Activated CD4-positive, alpha-beta T cell treated with anti-CD3 and anti-CD28 coated beads, Interleukin-10, Interleukin-2, amounts not matched to agents 100 ng/mL and 50 ng/mL, durations not matched to agents 16 hours and 8 hours (primary cell): ENCODE measurements around the gene NCBP3.
"Not testable (repeated sequence)": the region's sequence is repeated elsewhere in the genome, so short reads cannot be mapped to it uniquely, and the experiment has no call there.

Experiments used
- DNase-seq: peaks from one replicate; pipeline ENCODE4 v3.0.0-alpha.2; 2020

The NCBP3 gene

GRCh38 chr17:3809135-3809534, 36.9 kb downstream of the NCBP3 start:
- no peak for DNase-seq

GRCh38 chr17:3808701-3809100, 37.3 kb downstream of the NCBP3 start:
- no peak for DNase-seq

GRCh38 chr17:3805581-3805980, 40.5 kb downstream of the NCBP3 start:
- no peak for DNase-seq

- DNase-seq = peak; percentile 84
Measured at GRCh38 chr17:3804503-3804931, 41.5 kb downstream of the NCBP3 start.

GRCh38 chr17:3803308-3803640, 42.8 kb downstream of the NCBP3 start:
- DNase-seq = no peak

GRCh38 chr17:3802461-3803307, 43.4 kb downstream of the NCBP3 start:
- DNase-seq = no peak

GRCh38 chr17:3801792-3802191, 44.3 kb downstream of the NCBP3 start:
- DNase-seq = no peak

GRCh38 chr17:3801347-3801746, 44.7 kb downstream of the NCBP3 start:
- no peak for DNase-seq

- DNase-seq = no peak
Measured at GRCh38 chr17:3800362-3801271, 45.4 kb downstream of the NCBP3 start, which contains the start of gene ITGAE. Gene ITGAE (minus strand): TSS chr17:3801188. CDS start chr17:3801144, 44 bp downstream.

GRCh38 chr17:3799181-3799945, 46.7 kb downstream of the NCBP3 start:
- DNase-seq = no peak

GRCh38 chr17:3798273-3799180, 47.5 kb downstream of the NCBP3 start:
- DNase-seq = no peak

GRCh38 chr17:3796822-3797170, 49.2 kb downstream of the NCBP3 start:
- peak; percentile 67 for DNase-seq

- DNase-seq = peak; percentile 97
Measured at GRCh38 chr17:3796110-3796821, 49.8 kb downstream of the NCBP3 start.

GRCh38 chr17:3795390-3796102, 50.5 kb downstream of the NCBP3 start:
- DNase-seq = peak; percentile 30

- DNase-seq = peak; percentile 82
Measured at GRCh38 chr17:3794557-3795389, 51.3 kb downstream of the NCBP3 start.

GRCh38 chr17:3794152-3794551, 51.9 kb downstream of the NCBP3 start:
- DNase-seq = not testable (repeated sequence)

- DNase-seq = not testable (repeated sequence)
Measured at GRCh38 chr17:3793258-3793657, 52.8 kb downstream of the NCBP3 start.

GRCh38 chr17:3792481-3792880, 53.6 kb downstream of the NCBP3 start:
- no peak for DNase-seq

- DNase-seq = peak; percentile 75
Measured at GRCh38 chr17:3788200-3788599, 57.8 kb downstream of the NCBP3 start.

- not testable (repeated sequence) for DNase-seq
Measured at GRCh38 chr17:3785323-3785722, 60.7 kb downstream of the NCBP3 start.
